GM18508 (cell line): ENCODE data around the gene SYPL1.
A peak's percentile ranks its signal among the peaks of the same experiment; 100 is the strongest.

ENCODE experiments used
- ATAC-seq: cut with Tn5 transposase; IDR thresholded peaks from one replicate; pipeline ENCODE4 v1.9.1; 2021; ENCODE audit warnings: moderate number of reproducible peaks; ENCODE audit not compliant: insufficient read depth, unreplicated experiment

SYPL1 gene

DNA sequence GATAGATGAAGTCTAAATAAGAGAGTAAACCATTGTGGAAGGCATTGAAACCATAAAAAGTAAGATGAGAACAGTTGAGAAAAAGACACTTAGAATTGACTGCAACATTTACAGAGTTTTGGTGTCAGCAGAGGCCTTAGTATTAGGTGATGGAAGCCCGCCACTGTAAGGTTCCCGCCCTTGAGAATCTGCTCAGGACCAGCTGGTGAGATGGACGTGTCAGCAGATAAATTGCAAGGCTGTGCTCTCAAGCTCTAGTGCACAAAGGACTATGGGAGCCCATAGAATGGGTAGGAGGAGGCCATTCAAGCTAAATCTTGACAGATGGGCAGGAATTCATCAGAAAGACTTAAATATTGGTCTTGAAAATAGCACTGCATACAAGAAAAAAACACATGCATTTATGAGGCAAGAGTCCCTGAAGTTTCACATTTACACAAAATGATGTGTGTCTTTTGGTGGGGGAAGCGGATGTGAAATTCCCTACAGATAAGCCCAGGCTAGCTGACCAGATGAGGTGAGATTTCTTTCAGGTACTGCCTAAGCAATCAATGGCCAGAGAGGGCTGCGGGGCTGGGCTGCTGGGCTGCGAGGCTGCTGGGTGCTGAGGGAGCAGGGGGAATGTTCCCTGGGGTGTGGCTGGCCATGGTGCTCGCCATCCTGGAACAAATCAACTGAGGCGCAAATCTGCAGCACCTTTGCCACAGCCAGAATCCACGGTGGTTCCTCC is 42.5 kb downstream of the SYPL1 start:
- ATAC-seq, result no peak

DNA sequence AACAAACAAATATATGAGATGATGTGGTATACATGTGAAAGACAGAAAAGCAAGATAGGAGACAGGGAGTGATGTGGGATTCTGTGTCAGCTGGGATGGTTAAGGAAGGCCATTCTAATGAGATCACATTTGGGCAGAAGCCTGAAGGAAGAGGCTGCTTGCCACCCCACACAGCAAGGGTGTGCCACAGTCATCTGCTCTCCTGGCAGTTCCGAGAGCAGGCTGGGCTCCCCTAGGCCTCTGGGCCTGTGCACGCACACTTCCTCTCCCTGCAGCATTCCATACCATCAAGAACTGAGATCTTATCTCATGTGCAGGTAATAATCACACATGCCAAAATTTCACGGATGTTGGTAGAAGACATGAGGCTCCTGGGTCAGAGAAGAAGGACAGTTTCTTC is 43.1 kb downstream of the SYPL1 start:
- ATAC-seq, result no peak

- ATAC-seq, result no peak
Observed at GRCh38 chr7:106068538-106068961, 43.6 kb downstream of the SYPL1 start.

DNA sequence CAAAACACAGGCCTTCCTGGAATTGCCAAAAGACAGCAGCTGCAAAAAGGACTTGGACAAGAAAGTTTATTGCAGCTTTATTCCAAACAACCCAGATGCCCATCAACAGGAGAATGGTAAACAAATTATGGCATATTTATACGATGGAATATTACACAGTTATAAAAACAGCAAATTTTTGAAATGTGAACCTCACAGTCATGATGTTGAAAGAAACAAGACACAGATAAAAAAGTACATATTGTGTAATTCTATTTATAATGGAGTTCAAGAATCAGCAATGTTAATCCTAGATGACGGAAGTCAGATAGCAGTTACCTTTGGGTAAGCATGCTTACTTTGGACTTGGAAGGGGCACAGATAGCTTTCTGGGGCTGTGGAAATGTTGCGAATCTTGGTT is 44.4 kb downstream of the SYPL1 start:
- ATAC-seq, result no peak

DNA sequence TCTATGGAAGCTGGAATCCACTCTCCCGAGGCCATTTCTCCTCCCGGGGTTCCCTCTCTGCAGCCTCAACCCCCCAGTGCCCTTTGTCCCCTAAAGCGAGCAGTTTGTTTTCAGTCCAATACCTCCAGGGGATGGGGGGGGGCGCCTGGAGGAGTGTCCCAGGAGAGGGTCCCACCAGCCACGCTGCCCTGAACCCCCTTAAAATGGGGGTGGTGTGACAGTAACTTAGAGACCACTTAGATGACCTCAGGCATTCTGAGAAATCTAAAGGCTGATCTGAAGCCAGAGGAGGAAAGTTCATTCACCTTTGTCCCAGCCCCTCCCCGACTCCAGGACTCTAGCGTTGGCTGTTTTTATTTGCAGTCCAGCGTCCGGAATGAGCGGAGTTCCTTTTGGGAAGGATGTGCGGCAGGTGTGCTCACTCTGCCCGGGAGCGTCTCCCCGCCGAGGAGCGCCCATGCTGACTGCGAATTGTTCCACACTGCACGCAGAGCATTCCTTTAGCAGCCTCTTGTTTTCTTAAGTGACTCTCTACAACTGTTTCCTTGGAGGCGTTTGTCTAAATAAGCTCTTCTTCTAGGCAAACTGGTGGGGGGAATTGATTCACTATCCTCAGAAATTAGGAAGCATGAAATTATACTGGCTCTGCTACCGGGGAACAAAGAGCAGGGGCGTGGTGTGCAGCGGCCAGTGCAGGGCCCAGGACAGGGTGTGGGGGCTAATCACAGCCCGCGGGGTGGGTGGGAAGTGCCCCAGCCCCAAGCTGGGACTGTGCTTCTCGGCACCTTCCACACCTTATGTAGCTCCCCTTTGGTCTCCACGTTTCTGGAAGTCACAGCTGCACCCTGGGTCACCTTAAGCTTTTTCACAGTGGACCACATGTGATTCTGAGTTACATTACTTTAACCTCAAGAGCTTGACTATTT is 46.3 kb downstream of the SYPL1 start:
- no peak for ATAC-seq

GRCh38 chr7:106064771-106065574 is 47.1 kb downstream of the SYPL1 start:
- ATAC-seq, result no peak

DNA sequence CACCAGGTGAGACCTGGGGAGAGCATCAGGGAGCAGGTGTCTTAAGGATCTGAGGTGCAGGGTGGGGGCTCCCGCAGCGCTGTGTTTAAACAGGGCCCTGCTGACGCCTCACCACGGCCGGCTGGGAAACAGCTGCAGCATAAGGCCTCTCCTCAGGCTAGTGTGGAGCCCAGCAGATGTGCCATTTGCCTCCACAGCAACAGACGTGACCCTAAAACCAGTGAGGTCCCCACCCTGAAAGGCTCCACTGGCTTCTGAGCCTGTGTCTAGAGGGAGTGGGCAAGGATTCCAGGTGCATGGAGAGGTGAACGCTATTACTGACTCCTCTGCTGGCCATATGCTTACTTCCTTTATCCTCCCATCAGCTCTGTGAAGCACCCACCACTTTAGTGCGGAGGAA is 47.8 kb downstream of the SYPL1 start:
- no peak for ATAC-seq

GRCh38 chr7:106063692-106064091 is 48.4 kb downstream of the SYPL1 start:
- ATAC-seq, result no peak

DNA sequence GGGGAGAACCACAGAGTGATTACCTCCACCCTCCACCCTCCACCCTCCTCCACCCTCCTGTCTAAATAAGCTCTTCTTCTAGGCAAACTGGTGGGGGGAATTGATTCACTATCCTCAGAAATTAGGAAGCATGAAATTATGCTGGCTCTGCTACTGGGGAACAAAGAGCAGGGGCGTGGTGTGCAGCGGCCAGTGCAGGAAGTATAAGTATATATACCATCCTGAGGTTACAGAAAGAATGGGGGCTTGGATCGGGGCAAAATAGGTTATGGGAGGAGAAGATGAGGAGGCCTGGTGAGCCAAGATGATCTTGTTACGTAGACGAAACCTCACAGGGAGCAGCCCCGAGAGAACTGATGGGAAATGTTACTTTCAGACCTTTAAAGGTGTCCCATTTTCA is 49.1 kb downstream of the SYPL1 start:
- ATAC-seq, result no peak

DNA sequence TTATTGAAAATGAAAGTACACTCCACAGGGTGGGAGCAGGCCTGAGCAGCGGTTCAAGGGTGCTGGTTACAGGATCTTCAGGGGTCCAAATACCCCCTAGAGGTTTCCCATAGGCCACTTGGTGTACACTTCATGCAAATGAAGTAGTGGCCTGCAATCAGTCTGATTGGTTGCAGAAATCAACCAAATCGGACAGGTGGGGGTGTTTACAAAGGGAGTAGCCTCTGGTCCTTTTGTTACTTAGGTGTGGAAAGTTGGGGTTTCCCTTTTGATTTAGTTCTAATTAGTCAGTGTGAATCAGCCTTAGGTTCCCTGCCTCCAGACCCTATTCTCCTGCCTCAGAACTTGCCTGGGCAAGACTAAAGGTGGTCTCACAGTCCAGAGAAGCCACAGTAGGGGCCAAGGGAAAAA is 49.6 kb downstream of the SYPL1 start:
- no peak for ATAC-seq

DNA sequence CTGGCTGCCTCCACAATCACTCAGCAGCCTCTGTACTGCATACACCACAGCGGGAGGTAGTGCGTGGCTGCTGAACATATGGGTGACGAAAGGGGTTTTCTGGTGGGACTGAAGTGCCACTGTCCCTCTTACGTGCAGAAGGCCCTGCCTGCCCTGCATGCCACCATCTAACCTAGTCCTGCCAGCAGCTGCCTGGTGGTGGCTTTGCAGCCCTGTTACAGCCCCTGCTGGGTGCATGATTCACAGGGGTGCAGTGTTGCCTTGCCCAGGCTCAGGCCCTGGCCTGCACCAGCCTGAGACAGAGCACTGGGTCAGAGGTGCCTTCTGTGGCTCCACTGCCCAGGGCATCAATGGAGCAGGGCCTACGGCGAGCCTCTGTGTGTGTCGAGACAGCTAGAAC is 50.1 kb downstream of the SYPL1 start:
- ATAC-seq, result no peak

DNA sequence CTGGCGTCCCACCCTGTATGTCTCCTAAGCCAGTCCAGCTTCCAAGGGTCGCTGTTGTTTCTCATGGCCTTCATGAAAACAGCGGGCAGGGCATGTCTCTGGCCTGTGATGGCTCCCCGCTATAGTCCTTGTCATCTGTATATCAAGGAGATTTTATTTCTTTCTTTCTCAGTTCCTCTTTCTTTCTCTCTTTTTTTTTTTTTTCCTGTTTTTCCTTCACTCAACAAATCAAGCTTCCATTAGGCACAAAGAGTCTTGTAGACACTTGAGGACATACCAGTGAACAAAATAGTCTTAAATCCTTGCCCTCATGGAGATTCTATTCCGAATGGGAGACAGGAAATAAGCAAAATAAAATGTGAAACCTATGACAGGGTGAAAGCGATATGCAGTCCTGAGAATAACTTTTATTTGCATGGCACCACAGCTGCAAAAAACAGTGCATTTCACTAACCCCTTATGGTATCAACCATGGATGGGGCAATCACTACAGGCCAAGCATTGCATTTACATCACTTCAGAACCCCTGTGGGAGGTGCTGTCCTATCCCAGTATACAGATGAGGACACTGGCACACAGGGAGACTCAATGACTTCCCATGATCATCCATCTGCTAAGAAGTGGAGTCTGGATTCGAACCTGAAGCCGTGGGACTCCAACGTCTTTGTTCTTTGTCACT is 50.7 kb downstream of the SYPL1 start:
- ATAC-seq, result no peak

DNA sequence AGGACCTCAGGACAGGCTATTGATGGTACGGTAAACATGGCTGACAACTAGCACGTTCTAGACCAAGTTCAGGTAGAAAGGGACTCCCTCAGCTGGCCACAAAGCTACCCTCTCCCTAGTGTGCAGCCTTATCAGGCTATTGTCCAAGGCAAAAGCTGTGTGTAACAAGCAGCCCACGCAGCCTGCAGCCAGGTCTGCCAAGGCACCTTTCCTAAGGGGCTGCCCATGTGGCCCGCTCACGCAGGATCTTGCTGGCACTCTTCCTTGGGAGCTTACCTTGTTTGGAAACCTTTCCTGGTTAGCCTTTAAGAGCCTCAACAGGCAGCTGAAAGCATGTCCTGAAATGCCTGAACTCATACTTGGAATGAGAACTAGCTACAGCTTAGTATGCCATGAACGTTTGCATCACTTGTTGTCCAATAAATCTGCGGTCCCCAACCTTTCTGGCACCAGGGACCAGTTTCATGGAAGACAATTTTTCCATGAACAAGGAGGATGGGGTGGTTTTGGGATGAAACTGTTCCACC is 51.7 kb downstream of the SYPL1 start:
- ATAC-seq, result no peak

DNA sequence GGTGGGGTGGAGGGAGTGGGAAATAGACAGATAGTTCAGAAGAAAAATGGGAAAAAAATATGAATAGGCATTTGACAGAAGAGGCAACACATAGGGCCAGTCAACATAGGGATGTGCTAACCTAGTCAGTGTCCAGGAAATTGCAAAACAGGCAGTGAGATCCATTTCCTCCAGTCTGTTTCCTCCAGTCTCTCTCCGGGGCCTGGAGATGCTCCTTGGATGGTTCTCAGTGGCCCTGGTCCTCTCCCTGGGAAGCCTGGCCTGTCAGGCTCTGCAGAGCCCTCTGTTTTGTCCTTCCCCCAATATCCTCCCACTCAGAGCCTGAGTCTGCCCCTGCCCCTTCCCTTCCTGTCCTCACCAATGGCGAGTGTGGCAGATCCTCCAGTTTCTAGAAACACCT is 52.6 kb downstream of the SYPL1 start:
- ATAC-seq, result no peak

DNA sequence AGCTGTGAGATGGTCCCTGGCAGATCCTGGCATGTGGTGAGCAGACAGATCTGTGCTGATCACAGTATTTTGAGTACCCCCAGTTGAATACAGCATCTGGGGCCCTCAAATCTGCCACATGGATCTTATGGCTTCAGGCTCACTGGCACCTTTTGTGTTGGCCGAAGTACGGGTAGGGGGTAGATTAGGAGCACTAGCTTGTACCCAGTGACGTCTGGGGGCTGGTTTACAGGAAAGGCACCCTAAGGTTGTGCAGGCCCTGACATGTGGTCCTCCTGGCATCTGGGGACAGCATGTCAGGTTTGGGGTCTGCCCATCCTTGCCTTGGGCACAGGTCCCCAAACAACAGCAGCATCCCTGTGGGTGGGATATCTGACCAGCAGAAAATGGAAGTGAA is 53.2 kb downstream of the SYPL1 start:
- ATAC-seq, result no peak

- peak; percentile 44 for ATAC-seq
Observed at GRCh38 chr7:106057962-106058927, 53.9 kb downstream of the SYPL1 start.

- ATAC-seq, result no peak
Observed at GRCh38 chr7:106057204-106057961, 54.7 kb downstream of the SYPL1 start.

- no peak for ATAC-seq
Observed at GRCh38 chr7:106056513-106057203, 55.5 kb downstream of the SYPL1 start.
